K562 (cell line): ENCODE measurements around the gene KRTAP17-1. TPM values are rescaled to one million over a fixed set of nuclear protein-coding genes. Genes with fewer than 3 reads are reported as not detected.

Experiments
- ATAC-seq: fragments of 200-7000 bp; cut with Tn5 transposase; 3 replicates; pipeline ENCODE4 v1.9.1; 2020; ENCODE audit warnings: moderate library complexity
- BruUV-seq: library from RNA; stranded (reverse); fragments of 400-500 nt; replicated peaks from 2 replicates; lab custom pipeline; 2021; lab: Mats Ljungman, UMichigan
- CTCF ChIA-PET: fragments of 300-600 bp; formaldehyde crosslinking; extraction: SDS; loops from one replicate; lab custom pipeline; 2021; ENCODE audit warnings: low intra/inter-chr PET ratio; lab: Yijun Ruan, JAX
- POLR2A ChIA-PET: fragments of 300-600, 350-650 bp; sonication (Branson Sonifier 250); formaldehyde crosslinking; extraction: SDS; loops from one replicate; lab custom pipeline; 2021; ENCODE audit warnings: antibody characterized with exemption, inconsistent platforms; lab: Yijun Ruan, JAX
- DNase-seq, 4 experiments: peaks; one replicate each; pipeline versions ENCODE4 v3.0.0 to v3.0.0-alpha.2; 2011 to 2018; ENCODE audit warnings: low spot score in 3 of 4, mixed read lengths in 3 of 4; ENCODE audit errors: extremely low read depth in 1 of 4
- FAIRE-seq: peaks from 2 replicates; lab custom pipeline; 2011; peaks lifted over from hg19 to GRCh38; lab: Jason Lieb, UNC
- H2AFZ ChIP-seq: 2 replicates; pipeline ENCODE4 v1.6.0; 2011; ENCODE audit warnings: low read depth, low read length, control low read depth, inconsistent platforms
- H3K27ac ChIP-seq: fragments of 200-600 bp; 3 replicates; pipeline ENCODE4 v1.8.0; 2011; ENCODE audit warnings: low read depth, mild to moderate bottlenecking, control low read depth, inconsistent platforms, low read length, moderate library complexity, mixed read lengths; ENCODE audit errors: extremely low read depth
- H3K27me3 ChIP-seq, 2 experiments: fragments of 300-600 bp in 1 of 2; 2 replicates in 1 of 2; 3 replicates in 1 of 2; pipeline versions ENCODE4 v1.6.0 to v1.8.0; 2011; ENCODE audit warnings: inconsistent platforms in 2 of 2, low read length in 2 of 2, mild to moderate bottlenecking in 1 of 2, mixed read lengths in 1 of 2, moderate library complexity in 1 of 2; ENCODE audit not compliant: control insufficient read depth in 2 of 2, insufficient read depth in 2 of 2
- H3K36me3 ChIP-seq: fragments of 300-600 bp; 3 replicates; pipeline ENCODE4 v1.8.0; 2011; ENCODE audit warnings: mild to moderate bottlenecking, low read length, inconsistent platforms; ENCODE audit not compliant: control insufficient read depth, insufficient read depth
- H3K4me1 ChIP-seq, 2 experiments: fragments of 200-600 bp in 1 of 2; replicated peaks in 1 of 2; 2 replicates in 1 of 2; 3 replicates in 1 of 2; pipeline versions ENCODE4 v1.5.1 to v1.8.0; 2011; ENCODE audit warnings: inconsistent platforms in 2 of 2, low read length in 2 of 2, mild to moderate bottlenecking in 1 of 2, mixed read lengths in 1 of 2, moderate library complexity in 1 of 2; ENCODE audit not compliant: control insufficient read depth in 2 of 2, insufficient read depth in 2 of 2
- H3K4me2 ChIP-seq: 2 replicates; pipeline ENCODE4 v1.6.1; 2011; ENCODE audit warnings: low read length, control low read depth, inconsistent platforms, mixed read lengths; ENCODE audit not compliant: insufficient read depth
- H3K4me3 ChIP-seq: fragments of 200-600 bp; sonication (generic), shearing (Covaris generic); 2 replicates; pipeline ENCODE4 v1.5.1; 2016; ENCODE audit warnings: control low read depth, inconsistent platforms
- H3K79me2 ChIP-seq: fragments of 200-600 bp; 3 replicates; pipeline ENCODE4 v1.8.0; 2011; ENCODE audit warnings: low read length, inconsistent platforms; ENCODE audit not compliant: control insufficient read depth, insufficient read depth
- H3K9ac ChIP-seq, 2 experiments: 2 replicates each; pipeline versions ENCODE4 v1.6.0 to v1.6.1; 2011; ENCODE audit warnings: low read depth in 2 of 2, low read length in 2 of 2, control low read depth in 1 of 2, inconsistent platforms in 1 of 2, mild to moderate bottlenecking in 1 of 2, mixed read lengths in 1 of 2; ENCODE audit not compliant: insufficient read depth in 1 of 2
- H3K9me1 ChIP-seq: one replicate; pipeline ENCODE4 v1.6.0; 2011; ENCODE audit warnings: inconsistent platforms, mild to moderate bottlenecking, low read length, moderate library complexity; ENCODE audit not compliant: control insufficient read depth, insufficient read depth
- H3K9me3 ChIP-seq: replicated peaks from 2 replicates; pipeline ENCODE4 v1.5.1; 2011; ENCODE audit warnings: low read depth, low read length, inconsistent platforms; ENCODE audit not compliant: control insufficient read depth, insufficient read depth
- H4K20me1 ChIP-seq: replicated peaks from 2 replicates; pipeline ENCODE4 v1.6.1; 2011; ENCODE audit warnings: low read length, inconsistent platforms, mixed read lengths; ENCODE audit not compliant: control insufficient read depth, insufficient read depth
- ARHGAP35 ChIP-seq: fragments of 450-650 bp; IDR thresholded peaks from 2 replicates; pipeline ENCODE4 v1.6.1; 2018; ENCODE audit not compliant: partially characterized antibody
- DIDO1 ChIP-seq: fragments of 450-650 bp; IDR thresholded peaks from 2 replicates; pipeline ENCODE4 v1.6.1; 2016; ENCODE audit warnings: low read depth, missing biosample characterization, missing genetic modification characterization
- KLF13 ChIP-seq: fragments of 450-650 bp; IDR thresholded peaks from 2 replicates; pipeline ENCODE4 v1.6.1; 2016; ENCODE audit warnings: missing genetic modification characterization, low read depth, mild to moderate bottlenecking, missing compliant biosample characterization, moderate library complexity, borderline replicate concordance
- MAFG ChIP-seq: fragments of 450-650 bp; conservative IDR thresholded peaks from 2 replicates; pipeline ENCODE4 v1.6.1; 2016; ENCODE audit warnings: missing genetic modification characterization, missing compliant biosample characterization
- RB1 ChIP-seq: fragments of 450-650 bp; IDR thresholded peaks from 2 replicates; pipeline ENCODE4 v1.6.1; 2017; ENCODE audit warnings: low read depth, mild to moderate bottlenecking
- REST ChIP-seq, 2 experiments: fragments of 450-650 bp; formaldehyde crosslinking in 1 of 2; IDR thresholded peaks; 2 replicates each; pipeline versions ENCODE4 v1.4.0 to v1.6.1; 2014 to 2020; ENCODE audit warnings: mild to moderate bottlenecking in 2 of 2, borderline replicate concordance in 1 of 2, low read depth in 1 of 2
- SIRT6 ChIP-seq: IDR thresholded peaks from one replicate; pipeline ENCODE4 v1.6.1; 2012; ENCODE audit warnings: low read depth, mild to moderate bottlenecking, control low read depth, inconsistent platforms, low read length, moderate library complexity
- STAG1 ChIP-seq: sonication (generic); formaldehyde crosslinking; IDR thresholded peaks from 2 replicates; pipeline ENCODE4 v1.5.0; 2020; ENCODE audit warnings: missing genetic modification reagents, borderline replicate concordance
- ZKSCAN3 ChIP-seq: fragments of 250-450 bp; sonication (Bioruptor Pico); IDR thresholded peaks from 2 replicates; pipeline ENCODE4 v1.4.0; 2020
- ZNF561 ChIP-seq: fragments of 450-650 bp; formaldehyde crosslinking; conservative IDR thresholded peaks from 2 replicates; pipeline ENCODE4 v1.4.0; 2020; ENCODE audit warnings: mild to moderate bottlenecking, moderate library complexity
- WGBS: fragments of 100-300 bp; shearing (Covaris generic); methylation state at CpG from one replicate; pipeline ENCODE4 v1.1.6; 2016; ENCODE audit warnings: low coverage, mixed read lengths; ENCODE audit not compliant: insufficient coverage; ENCODE audit errors: missing lambda C conversion rate; 5-methylcytosine and 5-hydroxymethylcytosine counted together
- in situ Hi-C: fragments of 300-500 bp; cut with MboI; formaldehyde crosslinking; loops from 4 replicates; pipeline ENCODE4 v1.15.0; 2018; ENCODE audit warnings: inconsistent platforms, mixed read lengths
- intact Hi-C: fragments of 100-400 bp; cut with micrococcal nuclease; formaldehyde crosslinking; loops from 2 replicates; pipeline ENCODE4 v1.14.2; 2022
- polyA plus RNA-seq, 8 experiments: library from polyadenylated mRNA; depleted of rRNA in 4 of 8; stranded (reverse) in 5 of 8; unstranded in 3 of 8; fragments of >200 nt; fragmentation: Nextera tagmentation in 2 of 8; fragmentation: Illumina TruSeq in 1 of 8; extraction: Ambion mirVana in 2 of 8; extraction: Trizol in 1 of 8; gene quantifications; 2 replicates each; pipeline versions ENCODE4 v1.2.1 to v1.2.3, GENCODE V29; 2011 to 2014; ENCODE audit warnings: inconsistent platforms in 1 of 8, missing spikeins in 1 of 8
- total RNA-seq, 7 experiments: library from RNA; depleted of rRNA in 6 of 7; stranded (reverse); fragments of >200 nt in 6 of 7; fragmentation: Illumina TruSeq in 2 of 7; extraction: Trizol in 2 of 7; gene quantifications; 2 replicates each; pipeline versions ENCODE4 v1.2.1 to v1.2.3, GENCODE V29; 2011 to 2021; ENCODE audit warnings: low replicate concordance in 1 of 7

KRTAP17-1 gene
- total and polyA plus RNA-seq, 9 of the 15 experiments (the other 6 are each of a cell fraction or from before 2014, with no cell fraction given) = not detected

GRCh38 chr17:41351177-41351576, 35.7 kb upstream of the KRTAP17-1 start:
- no peak for ATAC-seq
- intact Hi-C loops = no loop called here
- no peak overlapping the region for H3K9ac ChIP-seq
- in situ Hi-C loops = no loop called here
- H2AFZ ChIP-seq = no peak overlapping the region
- 0% methylated on average over 2 of the region's 2 CpGs for WGBS
- no TSS peak for BruUV-seq
- no peaks in the 10 kb centered on the region for H3K36me3 ChIP-seq
- no peak overlapping the region for H3K27ac ChIP-seq
- H3K27me3 ChIP-seq = no peaks in the 10 kb centered on the region
- no peak for FAIRE-seq
- H3K9me3 ChIP-seq = no peaks in the 10 kb centered on the region
- no peak overlapping the region for H3K4me3 ChIP-seq
- no peaks in the 10 kb centered on the region for H4K20me1 ChIP-seq
- no peaks in the 10 kb centered on the region for H3K79me2 ChIP-seq
- H3K4me2 ChIP-seq = no peak overlapping the region
- no peaks in the 10 kb centered on the region for H3K9me1 ChIP-seq
- no peaks in the 10 kb centered on the region for H3K4me1 ChIP-seq
- ChIA-PET POLR2A (no interaction called here), CTCF (no interaction called here)
- no peak for DNase-seq
- TF ChIP-seq ZNF561 (CRISPR knock-in tag) (no peak), MAFG (tag) (no peak), REST (IDR thresholded peaks at IDR 0.05; ENCODE audit: borderline replicate concordance) (no peak), REST (CRISPR knock-in tag; IDR thresholded peaks at IDR 0.05; ENCODE audit: low read depth) (no peak), STAG1 (no peak), DIDO1 (tag) (no peak), ZKSCAN3 (no peak), KLF13 (tag) (no peak), SIRT6 (no peak), RB1 (no peak), ARHGAP35 (no peak)
